ENCODE results near the gene HDAC2. TPM values are rescaled to one million over a fixed set of nuclear protein-coding genes. Genes with fewer than 3 reads are reported as not detected.

Gene HDAC2
- total RNA-seq, 1 experiment from 2014 or later: 321 TPM

- Mint-ChIP-seq H3K27ac (no peak overlapping the region), H3K27me3 (ENCODE audit: low read depth) (no peaks in the 10 kb centered on the region), H3K9me3 (no peaks in the 10 kb centered on the region), H3K4me1 (no peaks in the 10 kb centered on the region), H3K36me3 (peaks cover 74% of the 10 kb centered on the region), H3K4me3 (no peak overlapping the region)
- TF ChIP-seq MAX (CRISPR knock-in tag; IDR thresholded peaks at IDR 0.05) (no peak), TEAD4 (CRISPR knock-in tag; IDR thresholded peaks at IDR 0.05) (no peak), NFATC4 (CRISPR knock-in tag; IDR thresholded peaks at IDR 0.05) (no peak), ATF6 (CRISPR knock-in tag; IDR thresholded peaks at IDR 0.05) (no peak), USF1 (CRISPR knock-in tag; IDR thresholded peaks at IDR 0.05) (no peak), TP53 (CRISPR knock-in tag; IDR thresholded peaks at IDR 0.05) (no peak), HMGXB4 (CRISPR knock-in tag; IDR thresholded peaks at IDR 0.05) (no peak), FOXJ3 (CRISPR knock-in tag; IDR thresholded peaks at IDR 0.05; ENCODE audit: borderline replicate concordance) (no peak), ATF2 (CRISPR knock-in tag; IDR thresholded peaks at IDR 0.05; ENCODE audit: borderline replicate concordance, low read depth) (no peak), AR (CRISPR knock-in tag; IDR thresholded peaks at IDR 0.05) (no peak), NFE2L1 (CRISPR knock-in tag; IDR thresholded peaks at IDR 0.05) (no peak), TCF7 (CRISPR knock-in tag; IDR thresholded peaks at IDR 0.05; ENCODE audit: low read depth) (no peak), ZBTB21 (CRISPR knock-in tag; IDR thresholded peaks at IDR 0.05; ENCODE audit: borderline replicate concordance) (no peak), IRF2 (CRISPR knock-in tag; IDR thresholded peaks at IDR 0.05; ENCODE audit: borderline replicate concordance, low read depth) (no peak), HMGA2 (CRISPR knock-in tag; IDR thresholded peaks at IDR 0.05) (no peak)
- ATAC-seq (no peak), DNase-seq (ENCODE audit: low spot score) (no peak)
- ChIA-PET CTCF (interaction anchor here (1.1 kb wide), 1 partner anchor 9 kb away, joined by 4 read pairs; no protein-coding TSS in a partner anchor), POLR2A (no interaction called here)
These were observed 26.2 kb downstream of the HDAC2 start for GRCh38 chr6:113944701-113945100.

GRCh38 chr6:113939825-113940224, 31.1 kb downstream of the HDAC2 start:
- H3K27ac Mint-ChIP-seq: no peak overlapping the region
- no peaks in the 10 kb centered on the region for H3K4me1 Mint-ChIP-seq
- CTCF ChIA-PET: no interaction called here
- TF ChIP-seq ZSCAN18 (CRISPR knock-in tag; IDR thresholded peaks at IDR 0.05) (no peak), MXD4 (CRISPR knock-in tag; IDR thresholded peaks at IDR 0.05; ENCODE audit: borderline replicate concordance) (no peak), ZNF671 (CRISPR knock-in tag; IDR thresholded peaks at IDR 0.05) (no peak), ZNF219 (CRISPR knock-in tag; IDR thresholded peaks at IDR 0.05; ENCODE audit: borderline replicate concordance) (no peak), USF1 (CRISPR knock-in tag; IDR thresholded peaks at IDR 0.05) (no peak), PRDM15 (CRISPR knock-in tag; IDR thresholded peaks at IDR 0.05) (no peak), CBFB (CRISPR knock-in tag; IDR thresholded peaks at IDR 0.05; ENCODE audit: low read depth) (no peak)

More at GRCh38 chr6:113939825-113940224, 31.1 kb downstream of the HDAC2 start:
- H3K9me3 Mint-ChIP-seq: no peaks in the 10 kb centered on the region
- POLR2A ChIA-PET: no interaction called here
- H3K27me3 Mint-ChIP-seq (ENCODE audit: low read depth): no peaks in the 10 kb centered on the region
- DNase-seq (ENCODE audit: low spot score): no peak
- H3K36me3 Mint-ChIP-seq: peaks cover 66% of the 10 kb centered on the region
- H3K4me3 Mint-ChIP-seq: no peak overlapping the region
- ATAC-seq: no peak

Data from WTC11 (cell line).